HG03558 (cell line): ENCODE measurements around the gene S100A8.
"Not testable (repeated sequence)": the region's sequence is repeated elsewhere in the genome, so short reads cannot be mapped to it uniquely, and the experiment has no call there.

Source experiments
- ATAC-seq: cut with Tn5 transposase; IDR thresholded peaks from one replicate; pipeline ENCODE4 v1.9.1; 2021; ENCODE audit warnings: moderate number of reproducible peaks; ENCODE audit not compliant: unreplicated experiment; ENCODE audit errors: extremely low read depth

The S100A8 gene

DNA sequence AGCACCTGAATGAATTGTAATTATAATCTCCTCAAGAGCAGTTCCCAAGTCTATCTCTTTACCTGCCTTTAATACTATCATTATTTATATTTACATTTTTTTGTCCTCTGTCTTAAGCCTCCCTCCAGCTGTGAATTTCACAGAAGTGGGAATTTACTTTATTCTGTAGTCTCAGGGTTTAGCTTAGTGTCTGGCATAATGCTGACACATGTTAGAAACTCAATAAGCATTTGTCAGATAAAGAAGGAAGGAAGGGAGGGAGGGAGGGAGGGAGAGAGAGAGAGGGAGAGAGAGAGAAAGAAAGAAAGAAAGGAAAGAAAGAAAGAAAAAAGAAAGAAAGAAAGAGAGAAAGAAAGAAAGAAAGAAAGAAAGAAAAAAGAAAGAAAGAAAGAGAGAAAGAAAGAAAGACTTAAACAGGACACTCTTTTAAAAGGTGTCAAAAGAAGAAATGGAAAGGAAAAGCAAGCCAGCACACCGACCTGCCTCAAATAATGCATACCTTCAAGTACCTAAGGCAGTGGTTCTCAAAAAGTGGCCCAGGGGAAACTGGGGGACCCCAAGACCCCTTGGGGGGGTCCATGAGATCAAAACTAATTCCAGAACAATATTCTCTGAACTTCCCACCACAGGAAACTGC, 40.4 kb downstream of the S100A8 start:
- ATAC-seq, result no peak

DNA sequence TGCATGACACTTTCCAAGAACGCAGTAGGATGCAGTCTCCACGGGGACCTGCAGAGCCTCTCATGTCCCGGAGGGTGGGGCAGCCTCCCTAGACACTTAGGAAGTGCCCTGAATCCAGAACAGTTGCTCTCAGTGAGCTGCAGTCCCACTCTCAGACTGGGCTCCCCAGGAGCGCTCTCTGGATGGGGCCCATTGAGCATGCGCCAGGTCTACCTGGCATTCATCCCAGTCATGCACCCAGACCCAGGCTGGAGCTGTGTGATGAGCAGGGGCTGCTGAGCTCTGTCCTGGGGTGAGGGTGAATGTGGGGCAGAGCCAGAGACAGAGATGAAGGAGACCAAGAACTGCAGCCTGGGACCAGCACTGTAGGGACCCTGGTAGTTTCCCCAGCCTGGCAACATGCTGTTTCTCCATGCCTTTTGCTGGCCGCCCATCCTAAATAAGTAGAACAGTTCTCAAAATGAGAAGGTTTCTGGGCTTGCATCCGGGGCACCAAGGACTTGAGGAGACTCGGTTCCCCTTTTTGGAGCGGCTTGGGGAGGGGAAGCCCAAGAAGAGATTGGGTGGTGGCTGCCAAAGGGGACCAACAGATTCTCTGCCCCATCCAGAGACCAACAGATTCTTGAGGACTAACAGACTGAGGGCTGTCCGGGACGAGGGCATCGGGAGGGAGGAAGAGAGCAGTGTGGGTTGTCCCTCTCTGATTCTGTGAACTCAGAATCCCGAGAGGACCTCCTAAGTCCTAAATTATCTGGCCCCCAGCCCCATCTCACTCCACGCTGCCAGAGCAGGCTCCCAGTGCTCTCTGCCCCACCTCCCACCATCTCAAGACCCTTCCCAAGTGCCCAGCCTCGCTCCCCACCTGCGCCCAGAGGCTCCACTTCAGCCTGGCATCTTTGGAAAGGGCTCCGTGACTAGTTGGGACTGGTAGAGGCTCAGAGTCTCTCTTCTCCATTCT, 41.2 kb downstream of the S100A8 start:
- ATAC-seq, result no peak

GRCh38 chr1:153348511-153349362, 42.1 kb downstream of the S100A8 start, which contains the start of gene PGLYRP4:
TSS of gene PGLYRP4 (minus strand) at chr1:153348841. CDS start at chr1:153347932, 909 bp downstream.
- ATAC-seq, result no peak

DNA sequence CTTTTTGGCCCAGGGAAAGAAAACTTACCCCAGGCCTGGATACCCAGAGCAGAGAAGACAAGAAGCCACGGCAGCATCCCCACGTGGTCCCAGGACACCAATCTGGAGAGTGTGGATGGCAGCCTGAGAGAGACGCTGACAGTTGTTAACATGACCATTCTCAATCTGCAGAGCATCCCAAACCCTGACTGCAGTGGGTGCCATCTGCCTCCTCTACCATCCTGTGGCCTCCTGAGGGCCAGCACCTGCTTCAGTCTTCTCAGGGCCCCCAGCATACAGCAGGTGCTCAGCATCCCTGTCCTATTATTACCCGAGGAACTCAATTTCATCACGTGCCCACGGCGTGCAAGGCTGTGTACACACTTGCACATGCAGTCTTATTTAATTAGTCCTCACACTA, 43.0 kb downstream of the S100A8 start:
- ATAC-seq, result no peak

GRCh38 chr1:153347049-153347448, 43.8 kb downstream of the S100A8 start:
- ATAC-seq, result not testable (repeated sequence)

DNA sequence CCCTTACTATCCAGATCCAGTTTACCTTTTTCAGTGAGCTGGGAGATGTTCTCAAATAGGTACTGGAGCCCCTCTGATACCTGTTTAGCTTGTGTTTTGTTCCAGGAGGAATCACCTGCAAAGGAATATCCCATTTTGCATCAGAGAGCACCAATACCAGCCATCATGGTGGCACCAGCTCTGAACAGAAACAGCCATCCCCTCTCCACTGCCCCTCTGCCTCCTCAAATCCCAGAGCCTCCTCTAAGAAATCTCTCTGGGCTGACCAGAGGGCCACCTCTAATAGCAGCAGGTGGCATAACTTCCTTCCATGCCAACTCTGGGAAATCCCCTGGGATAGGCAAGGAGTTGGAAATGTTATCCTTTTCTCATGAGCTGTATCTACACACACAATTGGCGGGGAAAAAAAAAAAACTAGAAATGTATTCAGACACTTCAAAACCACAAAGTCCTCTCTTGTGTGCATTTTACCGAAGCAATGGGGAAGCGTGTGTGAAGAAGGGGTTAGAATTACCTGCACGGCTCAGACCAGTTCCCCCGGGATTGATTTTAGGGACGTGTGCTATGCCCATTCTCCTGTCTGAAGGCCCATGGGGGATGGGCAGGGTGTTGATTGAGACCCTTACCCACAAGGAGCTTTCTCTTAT, 44.7 kb downstream of the S100A8 start:
- no peak for ATAC-seq

DNA sequence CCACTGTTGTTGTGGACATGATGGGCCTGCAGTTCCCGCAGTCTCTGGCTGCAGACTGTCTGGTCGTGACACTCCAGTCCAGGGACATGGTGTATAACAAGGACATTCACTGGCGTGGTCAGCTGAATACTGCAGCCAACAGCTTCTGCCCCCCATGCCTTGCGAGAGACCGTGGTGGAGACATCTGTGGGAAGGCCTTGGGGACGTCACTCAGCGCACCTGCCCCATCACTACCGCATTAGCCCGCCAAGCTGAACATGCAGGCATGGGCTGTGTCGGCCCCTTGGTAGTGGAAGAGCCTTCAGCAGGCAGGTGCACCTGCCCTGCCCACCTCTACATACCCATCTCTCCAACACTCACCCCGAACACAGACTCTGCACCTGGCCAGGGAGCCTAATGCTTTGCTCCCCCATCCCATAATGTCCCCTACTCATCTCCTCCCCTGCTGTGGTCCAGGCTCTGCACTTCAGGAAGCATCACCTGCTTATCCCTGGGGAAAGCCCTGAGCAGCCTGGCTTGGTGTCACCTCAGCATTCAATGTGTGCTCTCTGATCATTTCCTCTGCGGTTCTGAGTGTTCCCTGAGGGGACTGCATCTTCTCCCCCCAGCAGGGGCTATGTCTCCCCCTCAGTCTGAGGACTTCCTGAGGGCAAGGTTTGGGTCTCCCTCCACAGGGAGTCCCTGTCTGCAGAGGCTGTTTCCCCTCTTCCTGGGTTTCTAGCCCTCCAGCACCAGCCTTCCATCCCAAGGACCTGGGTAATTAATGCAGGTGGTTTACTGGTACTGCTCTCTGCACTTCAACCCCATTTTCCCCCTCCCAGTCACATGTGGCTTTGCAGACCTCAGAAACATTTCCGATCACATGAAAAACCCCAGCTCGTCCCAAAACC, 45.4 kb downstream of the S100A8 start:
- no peak for ATAC-seq

- ATAC-seq, result no peak
Measured at GRCh38 chr1:153344718-153345025, 46.2 kb downstream of the S100A8 start.

DNA sequence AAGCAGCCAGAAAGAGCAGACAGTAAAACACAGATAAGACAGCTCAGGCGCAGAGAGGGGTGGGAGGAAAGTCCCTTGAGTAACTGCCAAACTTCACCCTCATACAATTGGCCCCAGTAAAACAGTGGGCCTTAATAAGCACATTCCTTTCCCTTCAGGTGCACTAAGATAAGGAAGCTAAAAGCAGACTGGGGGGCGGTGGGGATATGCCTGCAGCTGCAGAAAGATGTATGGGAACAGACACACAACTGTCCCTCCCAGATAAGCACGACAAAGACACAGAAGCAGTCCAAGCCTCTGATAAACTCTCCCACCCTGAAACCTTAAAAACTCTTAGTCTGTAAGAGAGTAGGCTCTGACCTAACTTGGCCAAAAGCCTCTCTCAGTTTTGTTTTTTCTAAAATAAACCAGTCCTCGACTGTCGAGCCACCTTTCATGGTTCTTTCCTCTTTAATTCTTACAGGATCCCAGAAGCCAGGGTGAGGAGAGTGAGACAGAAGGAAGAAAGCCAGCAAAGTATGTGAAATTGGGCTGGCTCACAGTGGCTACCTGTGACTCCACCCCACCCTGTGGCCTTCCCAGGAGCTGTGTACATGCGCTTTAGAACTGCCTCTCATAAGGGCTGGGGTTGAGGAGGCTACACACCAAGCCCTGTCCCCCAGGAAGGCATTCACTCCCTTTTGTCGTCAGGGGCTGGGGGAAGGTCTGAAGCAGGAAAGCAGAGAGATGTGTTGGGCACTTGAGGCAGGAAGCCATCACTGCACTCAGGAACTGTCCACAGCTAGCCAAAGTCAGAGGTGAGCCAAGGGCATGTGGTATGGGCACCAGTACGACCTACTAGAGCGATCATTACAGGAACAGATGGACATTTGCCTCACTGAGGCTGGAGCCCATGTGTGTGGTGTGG, 46.8 kb downstream of the S100A8 start:
- no peak for ATAC-seq

DNA sequence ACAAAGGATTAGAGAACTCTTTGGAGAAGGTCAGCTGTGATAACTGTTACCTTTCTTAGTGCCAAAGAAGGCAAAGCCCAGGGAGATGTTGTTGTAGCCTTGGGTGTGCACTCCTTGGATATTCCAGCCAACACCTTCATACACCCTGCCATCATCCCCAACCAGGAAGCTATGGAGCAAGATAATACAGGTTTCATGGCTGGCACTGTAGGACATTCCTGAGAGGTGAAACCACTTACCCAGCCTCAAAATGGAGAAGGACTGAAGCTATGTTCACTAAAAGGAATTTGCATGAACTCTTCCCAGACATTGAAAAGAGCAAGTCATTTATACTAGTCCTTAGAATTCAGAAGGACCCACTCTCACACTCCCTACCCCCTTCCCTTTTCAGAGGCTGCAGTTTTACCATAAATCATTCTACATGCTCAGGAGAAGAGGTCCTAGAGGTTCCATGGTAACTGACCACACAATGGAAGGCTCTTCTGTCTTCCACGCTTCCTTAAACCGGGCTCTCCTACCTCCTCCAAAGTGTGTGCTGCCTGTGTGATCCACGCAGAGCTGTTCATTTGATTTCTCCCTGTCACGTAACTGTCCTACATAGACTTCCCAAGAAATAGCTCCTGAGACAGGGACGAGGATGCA, 47.7 kb downstream of the S100A8 start:
- no peak for ATAC-seq

DNA sequence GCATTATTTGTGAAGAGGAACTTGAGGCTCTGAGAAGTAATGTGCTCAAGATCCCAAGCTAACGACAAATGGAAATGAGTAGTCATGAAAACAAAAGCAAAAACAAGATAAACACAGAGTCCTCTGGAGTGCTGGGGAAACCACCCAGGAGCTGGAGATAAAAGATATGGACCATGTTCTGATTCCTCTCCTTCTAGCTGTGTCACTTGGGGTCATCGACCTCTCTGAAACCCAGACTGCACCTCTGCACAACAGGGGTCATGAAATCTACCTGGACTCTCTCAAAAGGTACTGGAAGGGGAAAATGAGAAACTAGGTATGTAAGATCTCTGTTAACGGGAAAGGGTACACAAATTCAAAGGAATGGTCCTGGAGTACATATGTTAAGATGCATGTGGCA, 48.7 kb downstream of the S100A8 start:
- no peak for ATAC-seq

DNA sequence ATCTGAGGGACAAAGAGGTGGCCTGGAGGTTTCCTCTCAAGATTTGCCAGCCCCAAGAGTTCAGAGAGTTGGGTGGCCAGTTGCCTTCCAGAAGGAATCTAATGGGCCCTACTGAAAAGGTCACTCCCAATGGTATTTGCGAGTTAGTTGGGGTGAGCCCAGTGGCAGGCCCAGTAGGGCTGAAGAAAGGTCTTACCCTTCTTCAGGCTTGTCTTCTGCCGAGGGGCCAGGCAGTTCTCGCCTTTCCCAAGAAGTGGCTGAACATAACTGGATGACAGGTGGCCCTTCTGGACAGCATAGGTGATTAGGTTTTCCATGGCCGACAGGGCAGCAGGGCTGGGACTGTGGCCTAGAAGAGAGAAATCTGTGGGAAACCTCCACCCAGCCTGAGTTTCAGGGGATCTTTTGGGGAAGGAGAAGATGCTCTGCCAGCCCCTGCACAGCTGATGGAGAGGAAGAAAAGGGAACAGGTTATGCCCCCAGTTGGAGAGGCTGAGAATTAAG, 49.4 kb downstream of the S100A8 start:
- no peak for ATAC-seq

GRCh38 chr1:153340356-153340755, 50.5 kb downstream of the S100A8 start:
- no peak for ATAC-seq
